Measurements from ENCODE around the gene ADARB2.

Gene ADARB2

GRCh38 chr10:1686491-1686749, 50.9 kb downstream of the ADARB2 start:
- no peak for DNase-seq (ENCODE audit: low read depth in 3 of 3)

GRCh38 chr10:1685699-1686490, 51.4 kb downstream of the ADARB2 start:
- DNase-seq (ENCODE audit: low read depth in 3 of 3): no peak

DNA sequence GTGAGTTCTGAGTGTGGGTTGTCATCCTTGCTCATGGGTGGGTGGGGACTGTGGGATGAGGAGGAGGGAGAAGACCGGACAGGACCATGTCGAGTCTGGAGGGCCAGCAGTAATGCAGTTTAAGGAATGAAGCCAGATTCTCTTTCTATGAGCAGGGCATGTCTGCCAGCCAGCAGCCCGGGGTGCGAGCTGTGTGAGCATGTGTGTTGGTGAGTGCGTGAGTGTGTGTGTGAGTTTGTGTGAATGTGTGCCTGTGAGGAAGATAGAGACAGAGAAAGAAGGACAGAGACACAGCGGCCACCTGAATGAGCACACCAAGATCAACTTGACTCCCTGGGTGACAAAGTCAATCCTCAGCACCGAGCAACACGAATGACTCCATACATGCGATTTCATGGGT, 52.3 kb downstream of the ADARB2 start:
- no peak for DNase-seq (ENCODE audit: low read depth in 3 of 3)

- DNase-seq (ENCODE audit: low read depth in 3 of 3): no peak
Measured at GRCh38 chr10:1683649-1684048, 53.7 kb downstream of the ADARB2 start.

DNA sequence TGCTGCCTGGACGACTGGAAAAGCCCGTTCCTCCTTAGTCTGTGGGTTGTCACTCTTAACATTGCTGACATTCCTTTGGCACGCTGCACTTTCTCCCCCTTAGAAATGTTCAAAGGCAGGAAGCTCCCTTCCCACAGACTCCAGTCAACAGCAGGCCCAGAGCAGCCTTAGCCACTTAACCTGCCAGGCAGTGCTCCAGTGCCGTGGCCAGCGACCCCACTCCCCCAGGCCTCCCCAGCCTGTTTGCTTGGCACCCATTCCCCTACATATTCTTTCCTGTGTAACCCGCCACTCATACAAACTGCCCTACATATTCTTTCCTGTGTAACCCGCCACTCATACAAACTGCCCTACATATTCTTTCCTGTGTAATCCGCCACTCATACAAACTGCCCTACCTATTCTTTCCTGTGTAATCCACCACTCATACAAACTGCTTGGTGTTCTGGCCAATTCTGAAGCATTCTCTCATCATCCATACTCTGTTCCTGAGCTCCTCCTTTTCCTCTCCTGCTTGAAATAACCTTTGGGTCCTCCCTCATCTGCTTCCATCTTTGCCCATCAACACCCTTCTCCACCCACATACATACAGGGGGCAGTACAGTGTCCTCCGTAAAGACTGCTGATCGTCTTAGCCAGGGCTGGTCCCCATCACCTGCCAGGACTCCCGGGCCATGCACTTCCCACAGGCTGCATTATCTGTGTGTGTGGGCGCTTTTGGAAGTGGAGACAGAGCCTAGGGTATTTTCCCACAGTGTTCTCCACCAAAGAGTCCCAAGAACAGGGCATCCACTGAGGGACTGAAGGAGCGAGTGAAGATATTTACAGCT, 57.3 kb downstream of the ADARB2 start:
- no peak for DNase-seq (ENCODE audit: low read depth in 3 of 3)

DNA sequence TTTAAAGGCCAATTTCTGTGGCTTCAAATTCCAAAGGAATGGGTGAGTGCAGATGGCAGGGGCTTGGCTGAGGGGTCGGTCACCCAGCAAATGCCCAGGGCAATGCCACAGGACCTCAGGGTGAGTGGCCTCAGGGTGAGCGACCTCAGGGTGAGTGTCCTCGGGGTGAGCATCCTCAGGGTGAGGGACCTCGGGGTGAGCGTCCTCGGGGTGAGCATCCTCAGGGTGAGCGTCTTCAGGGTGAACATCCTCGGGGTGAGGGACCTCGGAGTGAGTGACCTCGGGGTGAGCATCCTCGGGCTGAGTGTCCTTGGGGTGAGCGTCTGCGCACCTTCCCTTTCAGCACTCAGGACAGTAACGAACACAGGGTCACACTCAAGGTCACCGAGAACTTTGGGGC, 59.2 kb downstream of the ADARB2 start:
- DNase-seq (ENCODE audit: low read depth in 3 of 3): no peak

- no peak for DNase-seq (ENCODE audit: low read depth in 3 of 3)
Measured at GRCh38 chr10:1677307-1677939, 59.9 kb downstream of the ADARB2 start.

DNA sequence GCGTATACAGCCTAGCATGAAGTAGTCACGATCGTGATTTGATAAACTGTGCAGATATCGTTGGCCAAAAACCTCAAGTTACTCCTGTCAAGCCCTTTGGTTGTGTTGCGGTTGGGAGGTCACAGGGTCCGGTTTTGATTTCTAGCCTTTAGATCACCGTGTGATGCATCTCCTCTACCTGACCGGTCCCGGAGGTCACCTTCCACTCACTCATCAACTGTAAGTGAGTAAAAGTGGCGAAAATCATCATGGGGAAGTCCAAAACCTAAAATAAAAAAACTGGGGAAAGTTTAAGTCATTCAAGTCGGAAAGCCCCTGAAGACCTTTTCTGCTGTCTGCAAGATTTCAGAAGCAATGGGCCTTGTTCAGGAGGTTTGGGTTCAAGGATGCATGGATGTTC, 62.8 kb downstream of the ADARB2 start:
- DNase-seq (ENCODE audit: low read depth in 3 of 3): no peak

DNA sequence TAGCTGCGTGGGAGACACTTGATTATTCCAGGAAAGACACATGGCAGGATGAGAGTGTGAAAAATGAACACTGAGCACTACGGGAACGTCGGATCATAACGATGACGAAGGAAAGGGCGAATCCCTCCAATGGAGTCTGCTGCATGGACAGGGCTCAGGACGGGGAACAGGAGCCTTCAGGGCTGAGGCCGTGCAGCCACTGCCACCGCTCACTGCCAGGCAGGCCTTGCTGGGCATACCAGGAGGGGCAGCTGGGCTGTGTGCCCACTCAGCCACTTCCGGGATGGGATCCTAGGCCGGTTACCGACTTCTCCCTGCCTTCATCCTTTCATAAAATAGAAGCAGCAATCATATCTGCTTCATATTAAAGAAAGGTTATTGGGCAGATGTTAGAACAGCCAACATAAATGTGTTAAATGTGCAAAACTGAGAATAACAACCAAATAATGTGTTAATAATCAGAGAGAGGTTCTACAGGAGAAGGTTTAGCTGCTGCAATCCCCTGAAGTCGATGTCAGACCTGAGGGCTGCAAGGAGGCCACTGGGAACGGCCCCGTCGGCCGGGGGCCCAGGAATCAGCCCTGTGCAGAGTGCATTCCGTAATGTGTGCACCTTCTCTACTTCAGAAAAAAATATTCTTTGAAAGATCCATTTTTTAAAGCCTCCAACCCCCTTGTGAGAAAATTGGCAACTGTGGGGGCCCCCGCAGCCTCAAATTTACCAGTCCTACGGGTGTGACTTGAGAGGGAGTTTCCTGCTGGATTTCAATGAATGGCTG, 63.6 kb downstream of the ADARB2 start:
- no peak for DNase-seq (ENCODE audit: low read depth in 3 of 3)

DNA sequence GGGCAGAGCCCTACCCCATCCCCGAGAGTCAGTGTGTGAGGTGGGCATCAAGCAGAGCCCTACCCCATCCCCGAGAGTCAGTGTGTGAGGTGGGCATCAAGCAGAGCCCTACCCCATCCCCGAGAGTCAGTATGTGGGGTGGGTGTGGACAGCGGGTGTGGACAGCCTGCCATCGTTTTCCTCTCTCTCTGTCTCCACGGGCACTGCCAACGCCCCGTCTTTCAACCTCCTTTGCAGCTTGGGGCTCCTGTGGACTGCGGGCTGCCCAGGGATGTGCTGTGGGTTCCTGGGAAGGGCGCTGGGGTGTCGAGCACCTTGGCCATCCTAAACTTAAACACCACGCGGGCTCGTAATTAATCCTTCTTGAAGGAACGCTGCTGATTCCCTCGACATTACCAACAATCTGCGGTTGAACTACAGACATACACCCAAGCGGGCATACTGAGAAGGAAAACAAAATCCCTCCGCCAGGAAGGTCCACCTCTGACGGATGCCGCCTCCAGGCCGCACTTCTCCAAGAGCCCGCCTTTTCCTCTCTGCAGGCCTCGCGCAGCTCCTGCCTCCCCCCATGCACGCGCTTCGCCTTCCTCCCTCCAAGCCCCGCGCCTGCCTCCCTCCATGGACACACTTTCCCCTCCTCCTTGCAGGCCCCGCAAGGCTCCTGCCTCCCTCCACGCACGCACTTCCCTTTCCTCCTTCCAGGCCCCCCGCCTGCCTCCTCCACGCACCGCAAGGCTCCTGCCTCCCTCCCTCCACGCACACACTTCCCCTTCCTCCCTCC, 65.1 kb downstream of the ADARB2 start:
- DNase-seq (ENCODE audit: low read depth in 3 of 3): no peak

DNA sequence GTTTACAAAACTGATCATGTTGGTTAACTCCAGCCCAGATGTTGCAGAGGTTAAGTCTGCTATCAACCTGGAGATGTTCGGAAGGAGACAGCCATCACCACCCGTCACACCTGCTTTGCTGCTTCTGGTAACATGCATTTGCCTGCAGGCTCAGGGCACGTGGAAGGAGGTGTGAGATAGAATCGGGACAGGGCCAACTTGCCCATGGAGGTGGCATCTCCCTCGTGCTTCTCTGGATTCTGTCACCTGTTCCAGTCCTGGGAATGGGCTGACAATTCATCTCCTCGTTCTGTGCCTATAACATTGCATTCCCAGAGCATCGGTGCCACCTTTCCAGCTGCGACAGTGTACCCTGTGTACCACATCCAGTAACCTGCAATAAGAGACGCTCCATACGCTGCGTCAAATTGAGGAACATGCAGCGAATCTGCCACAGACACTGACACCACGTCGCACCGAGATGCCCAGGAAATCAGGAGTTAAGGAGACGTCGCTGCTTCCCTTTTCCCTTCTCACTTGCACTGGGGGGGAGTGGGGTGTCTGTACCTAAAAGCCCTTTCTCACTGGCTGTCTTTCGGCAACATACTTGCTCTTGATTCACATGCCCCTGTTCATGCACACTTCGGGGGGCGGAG, 65.8 kb downstream of the ADARB2 start:
- no peak for DNase-seq (ENCODE audit: low read depth in 3 of 3)

DNA sequence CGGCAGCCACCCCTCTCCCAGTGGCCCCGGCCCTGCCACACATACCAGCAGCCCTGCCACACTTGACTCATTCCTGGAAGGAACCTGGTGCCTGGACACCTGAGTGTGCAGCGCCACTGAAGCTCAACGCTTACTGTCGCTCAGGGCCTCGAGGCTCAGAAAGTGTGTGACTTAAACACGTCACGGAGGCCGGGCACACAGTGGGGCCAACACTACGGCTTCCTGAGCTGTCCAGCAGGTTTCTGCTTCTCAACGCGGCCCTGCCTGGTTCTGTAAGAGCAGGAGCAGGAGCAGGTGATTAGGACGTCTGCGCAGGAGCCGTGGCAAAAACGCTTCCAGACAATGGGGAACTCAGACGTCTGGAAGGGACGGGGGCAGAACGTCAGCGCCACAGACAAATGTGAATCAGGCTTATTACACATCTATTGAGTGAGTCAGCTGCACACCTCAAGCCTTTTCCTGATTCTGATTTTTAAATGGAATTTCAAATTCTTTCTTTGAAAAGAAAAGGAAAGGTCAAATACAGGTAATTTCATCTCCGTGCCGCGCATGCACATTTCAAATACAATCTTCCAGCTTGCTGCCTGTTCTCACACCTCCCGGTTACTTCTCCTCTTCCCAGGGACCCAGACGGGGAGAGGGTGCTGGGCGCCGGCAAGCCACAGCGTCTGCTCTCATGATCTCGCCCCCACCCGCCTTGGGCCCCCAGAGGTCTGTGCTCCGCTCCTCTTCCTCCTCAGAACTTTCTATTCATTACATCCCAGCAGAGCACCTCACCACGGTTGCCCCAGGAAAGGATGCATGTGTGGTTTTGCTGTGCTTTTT, 66.6 kb downstream of the ADARB2 start:
- no peak for DNase-seq (ENCODE audit: low read depth in 3 of 3)

- no peak for DNase-seq (ENCODE audit: low read depth in 3 of 3)
Measured at GRCh38 chr10:1669433-1669832, 67.9 kb downstream of the ADARB2 start.

DNA sequence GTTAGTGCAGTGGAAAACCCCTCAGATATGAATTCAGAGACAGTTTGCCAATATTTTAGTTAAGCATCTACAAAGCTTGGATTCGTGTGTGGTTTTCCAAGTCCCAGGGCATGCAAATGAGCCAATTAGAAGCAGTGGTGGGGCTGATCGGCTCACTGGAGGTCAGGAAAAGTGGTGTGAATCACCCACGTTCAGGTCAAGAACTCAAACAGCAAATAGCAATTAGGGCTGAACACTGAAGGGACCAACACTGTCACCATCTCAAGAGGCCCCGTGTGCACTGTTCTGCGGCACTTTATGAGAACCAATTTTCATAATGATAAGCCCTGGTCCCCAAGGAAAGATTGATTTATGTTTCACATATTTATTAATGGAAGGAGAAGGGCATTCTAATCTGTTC, 68.9 kb downstream of the ADARB2 start:
- no peak for DNase-seq (ENCODE audit: low read depth in 3 of 3)

DNA sequence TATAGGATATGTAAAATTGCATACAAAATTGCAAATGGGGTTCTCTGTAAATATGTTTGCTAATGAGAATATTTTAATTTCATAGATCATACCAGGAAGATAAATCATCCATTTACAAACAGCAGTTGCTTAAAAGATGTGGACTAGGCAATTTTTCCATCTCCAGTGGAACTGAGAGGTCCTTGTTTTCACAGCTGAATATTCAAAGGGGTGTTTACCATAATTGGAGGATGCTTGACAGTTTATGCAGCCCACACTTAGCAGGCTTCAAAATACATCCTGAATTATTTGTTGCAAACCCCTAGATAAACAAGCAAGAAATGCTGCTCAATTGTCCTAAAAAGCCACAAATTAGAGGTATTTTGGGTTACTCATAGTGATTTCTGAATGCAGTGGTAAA, 69.9 kb downstream of the ADARB2 start:
- DNase-seq (ENCODE audit: low read depth in 3 of 3): no peak

DNA sequence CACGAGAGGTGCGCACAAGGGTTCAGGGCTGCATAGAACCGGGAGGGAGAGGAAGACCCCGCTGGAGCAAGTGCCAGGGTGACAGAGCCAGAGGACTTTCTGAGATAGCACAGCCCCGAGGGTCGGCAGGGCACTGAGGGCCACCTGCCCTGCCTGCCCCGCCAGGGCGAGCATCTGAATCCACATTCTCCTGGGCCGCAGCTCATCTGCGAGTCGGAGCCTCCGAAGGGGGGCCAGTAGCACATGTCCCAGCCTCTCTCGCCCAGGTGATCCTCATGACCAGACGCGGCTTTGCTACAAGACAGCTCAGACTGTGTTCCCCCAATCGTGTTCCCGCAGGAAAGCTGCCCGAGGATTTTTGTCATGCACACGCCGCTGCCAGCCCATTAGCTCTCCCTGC, 71.2 kb downstream of the ADARB2 start:
- DNase-seq (ENCODE audit: low read depth in 3 of 3): no peak

GRCh38 chr10:1665681-1666080, 71.6 kb downstream of the ADARB2 start:
- no peak for DNase-seq (ENCODE audit: low read depth in 3 of 3)

DNA sequence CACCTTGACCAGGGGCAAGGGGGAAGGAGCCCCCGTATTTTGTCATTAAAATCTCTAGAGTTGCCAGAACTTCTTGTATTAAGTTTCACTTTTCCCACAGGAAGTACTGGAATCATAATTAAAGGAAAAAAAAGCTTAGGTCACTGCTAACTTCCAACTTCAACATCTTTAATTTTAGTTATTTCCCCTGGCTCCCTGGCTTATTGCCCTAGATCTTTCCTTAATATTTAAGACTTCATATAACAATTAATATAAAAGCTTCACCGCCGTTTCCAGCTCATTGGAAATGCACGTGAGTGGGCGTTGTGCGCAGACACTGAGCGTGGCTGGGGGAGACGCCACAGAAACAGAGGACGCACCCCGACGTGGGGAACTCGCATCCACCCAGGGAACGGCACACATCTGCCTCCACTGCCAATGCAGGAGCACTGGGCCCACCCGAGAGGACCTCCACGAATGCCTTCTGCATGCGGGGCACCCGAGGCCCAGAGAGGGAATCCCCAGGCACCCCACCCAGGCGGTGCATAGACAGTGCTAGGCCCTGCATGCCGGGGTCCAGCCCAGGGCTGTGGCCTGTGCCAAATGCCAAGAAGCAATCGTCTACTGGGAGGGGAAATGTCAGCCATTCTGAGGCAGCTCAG, 72.2 kb downstream of the ADARB2 start:
- DNase-seq (ENCODE audit: low read depth in 3 of 3): no peak

DNA sequence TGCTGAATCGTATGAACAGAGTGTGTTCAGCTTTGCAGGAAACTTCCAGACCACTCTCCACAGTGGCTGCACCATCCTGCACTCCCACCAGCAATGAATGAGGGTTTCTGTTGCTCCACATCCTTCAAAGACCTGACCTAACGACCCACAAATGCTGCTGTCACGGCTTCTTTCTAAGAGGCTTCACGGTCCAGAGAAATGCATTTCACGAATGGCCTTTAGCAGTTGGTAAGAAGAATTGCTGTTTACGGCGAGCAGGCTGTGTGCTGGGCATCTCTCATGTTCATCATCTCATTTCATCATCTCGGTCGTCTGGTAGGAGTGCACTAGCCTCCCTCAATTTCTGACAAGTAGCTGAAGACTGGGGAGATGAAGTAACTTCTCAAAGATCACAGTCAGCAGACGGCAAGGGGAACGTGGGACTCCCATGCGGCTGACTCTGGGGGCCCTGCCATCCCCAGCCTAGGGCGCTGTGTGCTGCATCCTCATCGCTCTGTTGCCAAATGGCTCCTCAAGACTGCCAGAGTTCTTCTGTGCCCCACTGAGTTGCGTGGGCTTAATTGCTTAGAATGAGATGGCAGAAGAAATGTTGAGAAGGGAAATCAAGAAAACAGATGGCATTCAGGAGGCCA, 72.9 kb downstream of the ADARB2 start:
- no peak for DNase-seq (ENCODE audit: low read depth in 3 of 3)
